Activated CD8-positive, alpha-beta memory T cell treated with anti-CD3 and anti-CD28 coated beads for 1 hour (primary cell): Measurements from ENCODE around the gene SMARCB1.

Experiments used
- DNase-seq, 2 donors: peaks; one replicate each; pipeline ENCODE4 v3.0.0-alpha.2; 2020; ENCODE audit warnings: low read depth in 1 of 2; ENCODE audit errors: extremely low read depth in 1 of 2

SMARCB1 gene

DNA sequence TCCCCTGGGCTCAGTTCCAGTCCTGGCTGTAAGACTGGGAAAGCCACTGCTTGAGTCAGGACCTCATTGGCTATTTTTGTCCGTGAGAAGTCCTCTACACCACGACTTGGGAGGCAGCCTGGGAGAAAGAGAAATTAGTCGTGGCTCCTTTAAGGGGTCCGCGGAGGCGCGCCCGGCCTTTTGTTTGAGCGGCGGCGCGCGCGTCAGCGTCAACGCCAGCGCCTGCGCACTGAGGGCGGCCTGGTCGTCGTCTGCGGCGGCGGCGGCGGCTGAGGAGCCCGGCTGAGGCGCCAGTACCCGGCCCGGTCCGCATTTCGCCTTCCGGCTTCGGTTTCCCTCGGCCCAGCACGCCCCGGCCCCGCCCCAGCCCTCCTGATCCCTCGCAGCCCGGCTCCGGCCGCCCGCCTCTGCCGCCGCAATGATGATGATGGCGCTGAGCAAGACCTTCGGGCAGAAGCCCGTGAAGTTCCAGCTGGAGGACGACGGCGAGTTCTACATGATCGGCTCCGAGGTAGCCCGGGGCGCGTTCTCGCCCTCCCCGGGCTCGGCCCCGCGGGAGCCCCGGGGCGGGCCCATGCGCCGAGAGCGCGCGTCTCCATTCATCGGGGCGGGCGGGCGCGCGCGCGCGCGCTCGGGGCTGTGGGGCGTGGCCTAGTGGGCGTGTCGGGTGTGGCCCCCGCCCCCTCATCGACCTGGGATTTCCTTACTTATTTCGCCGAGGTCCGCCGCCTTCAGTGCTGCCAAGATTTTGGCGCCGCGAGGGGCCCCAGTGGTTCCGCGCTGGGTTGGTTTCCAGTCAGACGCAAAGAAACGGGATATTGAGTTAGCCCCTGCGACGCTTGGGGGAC lies at the start of gene SMARCB1:
Gene SMARCB1, plus strand, starts transcription at position 215 of the 848 bp plus-strand sequence. Its CDS starts 204 bp downstream, at position 419.
- peak; percentile 66 to 91 for DNase-seq

DNA sequence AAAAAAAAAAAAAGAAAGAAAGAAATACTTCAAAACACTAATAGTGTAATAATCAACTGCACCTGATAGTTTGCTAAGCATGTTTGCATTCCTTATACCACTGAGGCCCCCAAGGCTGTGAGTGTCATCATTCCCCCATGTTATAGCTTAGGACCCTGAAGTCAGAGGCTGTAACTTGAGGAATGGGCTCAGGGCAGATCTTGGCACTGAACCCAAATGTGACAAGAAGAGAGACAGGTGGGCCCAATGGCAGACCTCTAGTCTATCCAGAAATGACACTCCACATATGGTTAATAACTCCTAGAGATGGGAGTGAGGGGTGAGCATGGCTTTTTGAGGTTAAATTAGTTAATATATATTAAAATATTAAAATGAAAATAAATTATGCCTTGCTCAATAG lies 49.1 kb upstream of the SMARCB1 start:
- DNase-seq, result no peak

DNA sequence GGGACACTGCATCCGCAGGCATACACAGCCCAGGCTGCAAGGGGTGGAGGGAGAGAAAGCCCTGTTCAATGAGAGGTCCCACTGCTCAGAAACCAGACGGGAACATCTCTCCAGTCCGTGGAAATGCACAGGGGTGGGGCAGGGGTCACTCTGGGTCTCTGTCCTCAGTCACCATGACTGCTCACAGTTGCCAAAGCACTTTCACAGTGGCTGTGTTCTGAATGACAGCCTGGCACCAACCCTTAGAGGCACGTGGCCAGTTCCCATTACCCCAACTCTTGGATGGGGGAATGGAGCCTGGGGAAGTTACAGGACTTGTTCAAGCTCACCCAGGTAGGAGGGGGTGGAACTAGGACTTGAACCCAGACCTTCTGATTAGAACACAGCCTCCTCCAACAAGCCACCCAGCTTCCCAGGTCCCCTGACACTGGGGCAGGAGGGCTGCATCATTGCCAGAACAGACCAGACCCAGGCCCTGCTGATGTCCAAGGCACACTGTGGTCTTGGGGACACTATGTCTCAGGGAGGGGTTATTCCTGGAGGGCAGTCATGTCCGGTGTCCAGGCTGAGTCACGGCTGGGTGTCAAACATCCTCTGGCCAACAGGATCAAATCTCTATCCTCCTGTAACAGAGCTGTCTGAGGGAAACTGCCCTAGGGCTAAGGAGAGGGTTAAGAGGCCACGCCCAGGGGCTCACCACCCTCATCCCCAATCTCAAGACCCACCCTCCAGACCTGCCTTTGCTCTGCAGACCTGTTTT lies 44.1 kb upstream of the SMARCB1 start:
- DNase-seq, result no peak

DNA sequence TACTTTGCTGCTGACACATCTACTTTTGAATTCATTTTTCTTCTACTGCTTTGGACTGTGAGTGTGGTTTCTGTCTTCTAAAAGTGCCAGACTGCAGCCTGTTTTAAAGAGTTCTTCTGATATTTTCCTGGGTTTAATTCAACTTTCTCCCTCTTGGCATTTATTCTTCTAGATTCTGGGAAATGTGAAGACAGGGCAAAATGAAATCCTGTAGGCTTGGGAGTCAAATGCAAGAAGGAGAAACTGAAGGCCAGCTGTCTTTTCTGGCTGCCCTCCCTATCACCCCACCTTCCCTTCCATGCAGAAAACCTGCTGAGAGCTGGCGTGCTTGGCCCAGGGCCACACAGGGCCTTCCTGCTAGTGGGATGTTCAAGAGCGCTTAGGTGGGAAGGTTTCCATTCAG lies 43.5 kb upstream of the SMARCB1 start:
- DNase-seq, result no peak

DNA sequence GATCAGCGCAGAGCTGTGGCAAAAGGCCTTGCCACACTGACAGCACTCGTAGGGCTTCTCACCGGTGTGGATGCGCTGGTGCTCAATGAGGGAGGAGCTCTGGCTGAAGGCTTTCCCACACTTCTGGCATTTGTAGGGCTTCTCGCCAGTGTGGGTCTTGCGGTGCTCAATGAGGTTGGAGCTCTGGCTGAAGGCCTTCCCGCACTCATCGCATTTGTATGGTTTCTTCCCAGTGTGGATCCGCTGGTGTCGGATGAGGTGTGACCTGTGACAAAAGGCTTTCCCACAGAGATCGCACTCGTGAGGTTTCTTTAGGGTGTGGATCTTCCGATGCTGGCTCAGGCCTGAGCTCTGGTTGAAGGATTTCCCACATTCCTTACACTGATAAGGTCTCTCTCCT lies 42.8 kb upstream of the SMARCB1 start:
- no peak for DNase-seq

DNA sequence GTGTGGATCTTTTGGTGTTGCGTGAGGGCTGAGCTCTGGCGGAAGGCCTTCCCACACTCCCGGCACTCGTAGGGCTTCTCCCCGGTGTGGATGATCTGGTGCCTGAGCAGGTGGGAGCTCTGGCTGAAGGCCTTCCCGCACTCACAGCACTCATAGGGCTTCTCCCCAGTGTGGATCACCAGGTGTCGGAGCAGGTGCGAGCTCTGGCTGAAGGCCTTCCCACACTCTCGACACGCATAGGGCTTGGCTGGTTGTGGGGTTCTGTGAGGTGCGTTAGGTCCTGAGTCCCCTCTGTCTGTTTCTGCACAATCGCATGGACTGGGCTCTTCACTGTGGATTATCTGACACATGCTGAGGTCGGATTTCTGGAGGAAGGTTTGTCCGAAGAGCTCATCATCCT lies 42.3 kb upstream of the SMARCB1 start:
- DNase-seq, result no peak

DNA sequence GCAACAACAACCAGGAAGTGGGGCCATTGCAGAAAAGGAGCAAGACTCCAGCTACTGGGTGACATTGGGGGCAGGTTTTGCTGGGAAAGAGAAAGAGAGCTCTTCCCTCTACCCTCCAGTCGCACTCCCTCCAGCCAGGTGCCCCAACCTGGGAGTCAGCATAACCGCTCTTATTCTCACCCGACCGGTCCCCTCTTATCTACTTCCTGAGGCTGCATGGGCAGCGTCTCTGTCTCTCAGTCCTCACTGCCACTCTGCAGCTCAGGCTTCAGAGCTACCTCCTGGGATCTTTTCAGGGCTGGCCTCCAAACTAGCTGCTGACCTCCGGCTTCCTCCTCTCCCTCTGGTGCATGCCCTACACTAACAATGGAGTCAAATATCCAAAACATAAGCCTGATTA lies 41.0 kb upstream of the SMARCB1 start:
- no peak for DNase-seq

DNA sequence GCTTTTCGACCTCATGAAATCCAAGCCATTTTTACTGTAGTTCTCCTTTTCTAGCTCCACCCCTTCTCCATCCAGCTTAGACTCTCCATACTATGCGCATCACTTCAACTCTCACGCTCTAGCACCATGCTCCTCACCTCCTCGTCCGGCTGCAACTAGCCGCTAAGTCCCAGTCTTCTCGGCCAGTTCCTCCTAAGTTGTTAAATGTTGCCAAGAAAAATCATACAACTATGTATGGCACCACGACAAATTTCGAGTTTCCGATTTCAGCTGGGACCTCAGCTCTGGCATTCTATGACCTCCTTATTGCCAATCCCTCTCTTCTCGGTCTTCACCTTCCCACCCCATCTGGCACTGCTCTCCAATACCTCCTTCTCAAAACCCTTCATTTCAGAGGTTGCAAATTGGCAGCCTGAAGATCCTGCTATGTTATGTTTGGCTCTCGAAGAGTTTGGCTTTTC lies 36.9 kb upstream of the SMARCB1 start:
- no peak for DNase-seq

DNA sequence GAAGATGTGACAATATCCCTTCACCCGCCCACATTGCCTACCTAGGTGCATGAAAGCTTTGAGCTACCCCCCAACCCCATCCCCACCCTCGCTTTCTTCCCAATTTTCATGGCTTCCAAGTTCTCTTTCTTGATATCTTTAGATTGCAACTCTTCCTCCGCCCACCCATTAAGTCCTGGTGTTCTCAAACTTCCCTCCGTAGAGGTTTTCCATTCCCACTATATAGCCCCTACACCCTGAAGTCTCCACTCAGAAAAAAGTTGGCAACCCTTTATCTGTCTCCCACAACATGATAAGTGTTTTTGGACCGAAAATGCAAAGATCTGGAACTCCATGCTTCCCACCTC lies 36.4 kb upstream of the SMARCB1 start:
- DNase-seq, result no peak

DNA sequence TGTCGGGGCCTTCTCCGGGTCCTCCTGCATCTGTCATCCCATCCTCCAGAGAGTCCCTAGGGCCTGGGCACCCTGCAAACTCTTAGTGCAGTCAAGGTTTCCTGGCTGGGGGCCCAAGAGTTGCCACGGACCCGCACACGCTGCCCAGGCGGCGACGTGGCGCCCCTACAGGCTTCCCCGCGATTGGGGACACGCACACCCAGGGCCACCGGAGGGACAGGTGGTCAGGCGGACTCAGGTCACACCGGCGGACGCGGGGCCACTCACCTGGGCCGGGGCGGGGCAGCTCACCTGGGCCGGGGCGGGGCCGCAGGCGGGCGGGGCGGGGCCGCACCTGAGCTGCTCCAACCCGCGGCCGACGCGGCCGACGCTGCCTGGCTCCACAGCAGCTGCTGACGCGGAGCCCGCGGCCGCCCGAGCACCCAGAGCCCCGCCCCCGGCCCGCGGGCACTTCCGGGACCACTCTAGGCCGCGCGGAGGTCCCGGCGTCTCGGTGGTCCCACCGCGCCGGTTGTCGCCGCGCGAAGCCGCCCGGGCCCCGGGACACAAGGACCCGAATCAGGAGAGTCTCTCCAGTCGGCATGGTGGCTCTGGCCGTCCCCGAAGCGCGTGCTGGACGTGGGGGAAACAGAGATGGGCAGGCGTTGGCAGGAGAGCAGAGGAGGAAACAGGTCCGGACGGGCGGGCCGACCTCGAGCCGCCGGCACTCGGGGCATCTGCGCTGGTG lies 35.9 kb upstream of the SMARCB1 start, which contains the start of gene ZNF70:
Gene ZNF70, minus strand, starts transcription at position 399 of the 727 bp plus-strand sequence. CDS start 5,972 bp downstream, outside the sequence.
- peak; percentile 52 to 81 for DNase-seq

DNA sequence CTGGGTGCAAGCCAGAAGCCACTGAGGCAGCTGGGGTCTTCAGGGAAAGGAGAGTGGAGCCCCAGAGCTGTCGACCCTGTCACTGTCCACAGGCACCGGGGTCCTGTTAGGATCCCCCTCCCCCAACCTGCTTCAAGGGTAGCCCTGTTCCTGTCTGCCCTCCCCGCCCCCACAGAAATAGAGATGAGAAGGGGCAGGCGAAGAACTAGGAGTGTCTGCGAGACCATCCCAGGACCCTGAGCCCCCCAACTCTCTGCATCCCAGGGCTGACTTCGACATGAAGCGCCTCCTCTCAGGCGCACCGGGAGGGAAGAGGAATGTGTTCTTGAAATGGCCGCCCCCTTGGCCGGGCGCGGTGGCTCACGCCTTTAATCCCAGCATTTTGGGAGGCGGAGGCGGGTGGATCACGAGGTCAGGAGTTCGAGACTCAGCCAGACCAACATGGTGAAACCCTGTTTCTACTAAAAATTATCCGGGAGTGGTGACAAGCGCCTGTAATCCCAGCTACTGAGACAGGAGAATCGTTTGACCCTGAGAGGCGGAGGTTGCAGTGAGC lies 35.2 kb upstream of the SMARCB1 start:
- DNase-seq, result no peak

DNA sequence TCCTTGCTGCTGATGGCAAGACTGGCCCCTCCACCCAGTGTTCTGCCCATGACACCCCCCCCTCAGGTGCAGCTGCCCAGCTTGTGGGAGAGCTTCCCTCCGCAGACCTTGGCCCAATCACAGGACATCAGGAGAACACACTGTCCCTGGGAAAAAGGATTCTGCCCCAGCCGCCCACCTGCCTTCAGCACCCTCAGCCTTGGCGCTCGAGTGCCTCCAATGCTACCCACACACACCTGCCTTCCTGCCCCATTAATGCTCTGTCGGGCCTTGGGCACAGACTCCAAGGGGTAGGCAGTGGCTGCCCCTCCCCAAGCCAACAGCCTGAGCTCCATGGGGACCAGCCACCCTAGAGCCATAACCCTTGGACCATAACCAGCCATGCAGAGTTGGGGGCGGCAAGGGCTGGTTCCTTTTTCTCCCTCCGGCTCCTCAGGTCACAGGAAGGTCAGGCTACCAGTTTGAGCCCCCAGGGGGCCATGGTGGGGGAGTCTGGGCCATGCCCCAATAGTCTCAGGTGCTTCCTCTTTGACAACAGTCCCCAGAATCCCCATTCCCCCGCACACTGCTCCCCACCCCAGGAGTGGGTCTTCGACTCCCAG lies 34.6 kb upstream of the SMARCB1 start:
- no peak for DNase-seq

DNA sequence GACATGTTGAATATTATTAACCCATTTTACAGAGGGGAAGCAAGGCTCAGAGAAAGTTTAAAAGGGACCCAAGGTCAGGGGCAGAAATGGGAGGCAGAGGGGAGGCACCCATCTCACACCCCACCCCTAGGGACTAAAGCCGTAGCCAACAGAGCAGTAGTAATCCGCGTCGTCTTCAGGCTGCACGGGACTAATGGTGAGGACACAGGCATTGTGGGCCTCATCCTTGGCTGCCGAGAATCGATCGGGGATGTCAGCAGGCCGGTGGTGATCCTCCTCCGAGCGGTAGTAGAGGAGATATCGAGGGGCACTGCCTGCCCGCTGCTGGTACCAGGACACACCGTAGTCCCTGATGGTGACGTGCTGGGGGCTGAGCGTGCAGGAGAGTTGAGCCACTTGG lies 34.0 kb upstream of the SMARCB1 start:
- DNase-seq, result no peak

DNA sequence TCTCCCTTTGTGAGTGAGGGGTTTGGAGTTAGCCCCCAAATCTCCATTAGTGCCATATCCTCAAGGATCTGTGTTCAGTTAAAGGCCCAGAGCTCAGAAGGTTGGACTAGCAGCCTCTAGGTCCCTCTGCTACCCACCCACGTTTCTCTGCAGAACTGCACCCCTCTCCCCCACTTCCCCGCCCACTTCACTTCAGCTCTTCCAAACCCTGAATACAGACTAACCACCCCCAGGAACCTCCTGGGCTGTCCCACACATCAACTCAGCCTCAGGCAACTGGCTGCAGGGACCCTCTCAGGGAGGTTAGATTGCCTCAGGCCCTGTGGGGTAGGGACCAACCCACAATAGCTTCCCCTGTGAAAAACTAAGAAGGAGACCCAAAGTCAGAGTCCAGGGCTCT lies 33.4 kb upstream of the SMARCB1 start:
- DNase-seq, result no peak

DNA sequence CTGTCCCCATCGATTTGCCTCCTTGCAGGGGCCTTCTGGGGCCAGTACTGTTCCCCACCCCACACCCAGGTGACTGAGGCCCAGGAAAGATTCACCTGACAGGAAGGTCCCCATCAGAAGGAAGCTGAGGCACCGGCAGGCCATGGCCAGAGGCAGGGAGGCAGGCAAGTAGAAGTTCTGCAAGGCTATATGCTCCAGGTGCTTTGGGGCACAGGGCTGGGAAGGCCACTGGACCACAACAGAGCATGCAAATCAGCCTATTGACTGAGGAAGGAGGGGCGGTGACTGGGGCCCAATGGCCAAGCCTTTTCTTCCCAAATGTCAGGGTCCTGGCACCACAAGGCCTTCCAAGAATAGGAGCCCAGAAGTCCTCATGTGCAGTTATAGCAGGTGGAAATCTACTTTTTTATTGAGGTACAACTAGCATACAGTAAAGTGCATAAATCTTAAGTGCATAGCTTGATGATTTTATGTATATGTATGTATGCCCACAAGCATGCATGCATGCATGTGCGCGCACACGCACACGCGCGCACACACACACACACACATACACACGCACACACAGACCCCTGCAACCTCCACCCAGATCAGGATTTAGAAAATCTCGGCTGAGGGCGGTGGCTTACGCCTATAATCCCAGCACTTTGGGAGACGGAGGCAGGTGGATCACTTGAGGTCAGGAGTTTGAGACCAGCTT lies 32.4 kb upstream of the SMARCB1 start, which contains the start of gene VPREB3:
Gene VPREB3, minus strand, starts transcription at position 206 of the 700 bp plus-strand sequence. Its CDS starts 62 bp downstream, at position 144.
- no peak for DNase-seq

DNA sequence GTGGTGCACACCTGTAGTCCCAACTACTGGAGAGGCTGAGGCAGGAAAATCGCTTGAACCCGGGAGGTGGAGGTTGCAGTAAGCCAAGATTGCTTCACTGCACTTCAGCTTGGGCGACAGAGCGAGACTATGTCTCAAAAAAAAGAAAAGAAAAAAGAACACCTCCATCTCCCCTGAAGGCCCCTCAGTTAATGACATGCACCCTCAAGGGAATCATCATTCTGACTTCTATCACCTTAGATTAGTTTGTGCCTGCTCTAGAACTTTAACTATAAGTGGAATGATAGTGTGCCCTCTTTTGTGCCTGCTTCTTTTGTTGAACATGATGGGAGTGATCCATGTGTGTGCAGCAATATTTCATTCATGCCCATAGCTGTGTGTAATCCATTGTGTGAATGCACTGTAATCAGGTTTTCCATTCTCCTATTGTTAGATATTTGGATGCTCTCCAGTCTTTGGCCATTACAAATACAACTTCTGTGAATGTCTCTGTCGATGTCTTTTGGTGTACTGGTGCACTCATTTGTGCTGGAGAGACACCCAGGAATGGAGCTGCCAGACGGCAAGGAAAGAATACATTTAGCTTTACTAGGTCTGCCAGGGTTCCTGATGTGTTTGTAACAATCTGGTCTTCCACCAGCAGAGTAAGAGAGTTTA lies 31.7 kb upstream of the SMARCB1 start:
- no peak for DNase-seq

DNA sequence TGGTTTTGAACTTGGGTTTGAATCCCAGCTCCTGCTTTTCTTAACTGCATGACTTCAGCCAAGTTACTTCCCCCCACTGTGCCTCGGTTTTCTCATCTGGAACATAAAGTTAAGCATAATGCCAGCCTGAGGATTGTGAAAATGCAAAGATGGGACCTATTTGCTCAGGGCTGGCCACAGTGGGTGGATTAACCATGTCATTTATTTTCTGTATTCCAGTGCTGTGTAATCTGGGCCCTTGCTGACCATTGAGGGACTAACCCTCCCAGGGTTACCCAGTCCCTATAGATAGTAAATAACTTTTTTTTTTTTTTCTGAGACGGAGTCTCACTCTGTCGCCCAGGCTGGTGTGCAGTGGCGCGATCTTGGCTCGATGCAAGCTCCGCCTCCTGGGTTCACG lies 31.1 kb upstream of the SMARCB1 start:
- no peak for DNase-seq

DNA sequence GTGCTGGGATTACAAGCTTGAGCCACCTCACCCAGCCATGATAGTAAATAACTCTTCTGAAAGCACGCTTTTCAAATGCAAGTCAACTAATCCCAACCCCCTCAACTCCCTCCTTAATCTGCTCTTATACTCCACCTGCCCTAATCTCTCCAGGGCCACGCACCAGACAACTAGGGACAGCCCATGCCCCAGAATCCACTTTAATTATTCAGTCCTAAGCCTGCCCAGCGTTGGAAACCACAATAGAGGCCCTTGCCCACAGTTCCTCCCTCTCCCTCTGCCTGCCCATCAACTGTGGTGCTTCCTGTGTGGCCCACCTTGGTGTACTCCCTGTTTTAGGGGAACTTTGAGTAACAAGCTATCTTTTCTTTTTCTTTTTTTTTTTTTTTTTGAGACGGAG lies 29.9 kb upstream of the SMARCB1 start:
- no peak for DNase-seq

DNA sequence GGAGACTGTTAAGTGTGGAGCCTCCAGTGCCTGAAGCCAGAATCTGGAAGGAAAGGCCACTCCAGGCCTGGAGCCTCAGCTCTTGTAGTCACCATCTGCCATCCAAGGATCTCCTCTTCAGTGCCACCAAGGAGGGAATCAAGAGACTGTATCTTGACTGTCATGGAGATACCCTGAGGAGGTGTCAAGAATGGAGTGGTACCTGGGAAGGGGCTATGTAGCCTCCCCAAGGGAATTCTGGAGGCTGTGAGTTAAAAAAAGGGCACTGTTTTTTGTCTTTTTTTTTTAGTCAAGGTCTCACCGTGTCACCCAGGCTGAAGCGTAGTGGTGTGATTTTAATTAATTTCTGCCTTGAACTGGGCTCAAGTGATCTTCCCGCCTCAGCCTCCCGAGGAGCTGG lies 27.2 kb upstream of the SMARCB1 start:
- DNase-seq, result no peak
